GM18909 (cell line): ENCODE data around the gene BTN2A1.
"Not testable (repeated sequence)": the region's sequence is repeated elsewhere in the genome, so short reads cannot be mapped to it uniquely, and the experiment has no call there.

Experiments
- ATAC-seq: cut with Tn5 transposase; IDR thresholded peaks from one replicate; pipeline ENCODE4 v1.9.1; 2021; ENCODE audit warnings: mild to moderate bottlenecking; ENCODE audit not compliant: unreplicated experiment, poor library complexity

BTN2A1 gene

GRCh38 chr6:26486358-26486757, 28.6 kb downstream of the BTN2A1 start:
- ATAC-seq, result no peak

DNA sequence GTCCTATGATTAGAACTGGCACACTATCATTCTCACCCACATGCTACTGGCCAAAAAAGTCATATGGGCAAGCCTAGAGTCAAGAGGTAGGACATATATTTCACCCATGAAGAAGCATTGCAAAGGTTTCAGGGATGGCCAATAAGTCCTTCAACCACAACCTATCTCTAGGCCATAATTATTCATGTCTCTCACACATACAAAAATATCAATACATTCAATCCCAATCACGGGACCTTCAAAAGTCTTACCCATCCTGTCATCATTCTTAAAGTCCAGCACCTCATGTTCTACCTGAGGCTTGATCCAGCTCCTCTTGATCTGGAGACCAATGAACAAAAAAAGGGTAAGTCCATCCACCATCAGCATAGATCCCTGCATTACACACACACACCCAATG, 29.7 kb downstream of the BTN2A1 start:
- no peak for ATAC-seq

DNA sequence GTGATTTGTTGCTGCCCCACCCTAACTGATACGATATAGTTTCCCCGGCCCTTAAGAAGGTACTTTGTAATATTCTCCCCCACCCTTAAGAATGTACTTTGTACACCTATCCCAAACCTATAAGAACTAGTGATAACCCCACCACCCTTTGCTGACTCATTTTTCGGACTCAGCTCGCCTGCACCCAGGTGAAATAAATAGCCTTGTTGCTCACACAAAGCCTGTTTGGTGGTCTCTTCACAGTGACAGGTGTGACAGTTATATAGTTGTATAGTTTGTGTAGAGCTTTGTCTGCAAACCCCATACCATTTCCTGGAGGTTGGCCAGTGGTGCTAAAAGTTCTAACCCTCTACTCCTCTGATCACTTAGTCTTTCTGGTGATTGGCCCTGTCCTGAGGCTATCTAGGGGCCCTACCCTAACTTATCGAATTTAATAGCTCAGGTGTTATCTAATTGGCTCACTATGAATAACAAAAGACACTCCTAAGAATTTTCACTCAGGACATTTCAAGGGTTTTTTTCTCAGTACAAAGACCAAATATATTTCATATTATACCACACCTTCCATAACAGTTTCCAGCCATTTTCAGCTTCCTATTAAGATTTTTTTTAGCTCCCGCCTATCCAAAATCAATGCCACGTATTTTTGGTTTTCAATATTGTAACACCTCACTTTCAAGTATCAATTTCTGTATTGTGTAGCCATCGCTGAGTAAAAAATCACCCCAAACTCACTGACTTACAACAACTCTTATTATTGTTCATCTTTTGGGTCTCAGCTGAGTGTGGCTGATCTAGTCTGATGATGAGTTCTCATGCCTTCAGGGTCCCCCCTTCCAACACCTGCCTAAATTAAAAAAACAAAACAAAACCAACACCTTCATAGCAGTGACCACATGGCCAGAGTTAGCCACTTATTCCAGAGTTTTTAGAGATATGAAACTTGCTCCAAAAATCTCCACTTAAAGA, 32.5 kb downstream of the BTN2A1 start:
- no peak for ATAC-seq

DNA sequence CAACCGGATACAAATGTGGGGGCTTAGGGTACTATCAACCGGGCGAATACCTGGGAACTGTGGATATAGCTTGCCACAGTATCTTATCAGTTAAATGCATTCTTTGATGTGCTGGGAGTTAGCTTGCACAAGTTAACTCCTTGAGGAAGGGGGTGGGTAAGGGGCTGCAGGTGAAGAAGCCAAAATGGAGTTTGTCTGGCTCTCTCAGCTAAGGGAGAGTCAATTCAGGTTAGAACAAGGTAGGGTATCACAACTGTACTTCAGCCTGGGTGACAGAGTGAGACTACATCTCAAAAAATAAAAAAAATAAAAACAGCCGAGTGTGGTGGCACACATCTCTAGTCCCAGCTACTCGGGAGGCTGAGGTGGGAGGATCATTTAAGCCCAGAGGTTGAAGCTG, 33.8 kb downstream of the BTN2A1 start:
- ATAC-seq, result no peak

DNA sequence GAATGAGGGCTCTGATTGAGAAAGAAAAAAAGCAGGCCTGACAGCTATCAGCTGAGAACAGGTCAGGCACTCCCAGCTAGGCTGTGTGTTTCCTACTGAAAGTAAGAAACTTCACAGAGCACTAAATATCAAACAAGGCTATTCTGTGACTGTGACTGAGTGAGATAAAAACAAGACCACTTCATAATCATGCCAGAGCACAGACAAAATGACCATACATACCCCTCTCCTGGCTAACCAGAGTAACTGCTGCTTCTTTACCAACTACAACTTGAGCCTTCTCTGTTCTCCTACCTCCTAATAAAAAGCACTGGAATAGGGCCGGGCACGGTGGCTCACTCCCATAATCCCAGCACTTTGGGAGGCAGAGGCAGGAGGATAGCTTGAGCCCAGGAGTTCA, 35.5 kb downstream of the BTN2A1 start:
- no peak for ATAC-seq

- ATAC-seq, result no peak
Measured at GRCh38 chr6:26494117-26494516, 36.4 kb downstream of the BTN2A1 start.

- ATAC-seq, result no peak
Measured at GRCh38 chr6:26495281-26495680, 37.5 kb downstream of the BTN2A1 start.

DNA sequence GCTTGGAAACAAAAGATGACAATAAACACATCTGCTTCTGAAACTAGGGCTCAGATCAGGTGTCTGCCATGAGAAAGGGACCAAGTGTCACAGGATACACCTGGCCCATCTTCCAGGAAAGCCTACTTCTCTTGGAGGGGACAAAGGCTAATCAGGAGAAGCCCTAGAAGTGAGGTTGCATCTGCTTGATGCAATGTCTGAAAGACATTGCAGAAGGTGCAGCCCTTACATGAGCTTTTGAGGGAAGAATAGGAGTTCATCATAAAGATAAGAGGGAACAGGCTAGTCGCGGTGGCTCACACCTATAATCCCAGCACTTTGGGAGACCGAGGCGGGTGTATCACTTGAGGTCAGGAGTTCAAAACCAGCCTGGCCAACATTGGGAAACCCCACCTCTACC, 39.9 kb downstream of the BTN2A1 start:
- ATAC-seq, result no peak

DNA sequence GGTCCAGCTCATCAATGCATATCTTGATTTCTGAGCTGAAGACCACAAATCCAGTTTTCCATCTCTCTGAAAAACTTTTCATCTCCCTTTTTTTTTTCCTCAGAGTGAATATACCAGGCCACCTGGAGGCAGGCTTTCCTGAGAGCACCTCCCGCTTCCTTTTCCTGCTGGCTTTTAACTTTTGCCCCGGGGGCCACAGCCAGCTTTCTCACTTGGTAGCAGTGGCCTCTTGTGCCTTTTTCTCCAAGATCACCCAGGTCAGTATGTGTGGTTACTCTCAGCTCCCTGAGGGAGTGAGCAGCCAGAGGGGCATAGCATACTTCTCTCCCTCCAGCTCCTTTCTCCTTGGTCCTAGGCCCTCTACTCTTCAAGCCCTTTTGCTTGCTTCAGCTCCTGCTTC, 42.3 kb downstream of the BTN2A1 start, which contains the start of gene BTN1A1:
Gene BTN1A1, plus strand, starts transcription at position 202 of the 400 bp plus-strand sequence. CDS start 984 bp downstream, outside the sequence.
- no peak for ATAC-seq

DNA sequence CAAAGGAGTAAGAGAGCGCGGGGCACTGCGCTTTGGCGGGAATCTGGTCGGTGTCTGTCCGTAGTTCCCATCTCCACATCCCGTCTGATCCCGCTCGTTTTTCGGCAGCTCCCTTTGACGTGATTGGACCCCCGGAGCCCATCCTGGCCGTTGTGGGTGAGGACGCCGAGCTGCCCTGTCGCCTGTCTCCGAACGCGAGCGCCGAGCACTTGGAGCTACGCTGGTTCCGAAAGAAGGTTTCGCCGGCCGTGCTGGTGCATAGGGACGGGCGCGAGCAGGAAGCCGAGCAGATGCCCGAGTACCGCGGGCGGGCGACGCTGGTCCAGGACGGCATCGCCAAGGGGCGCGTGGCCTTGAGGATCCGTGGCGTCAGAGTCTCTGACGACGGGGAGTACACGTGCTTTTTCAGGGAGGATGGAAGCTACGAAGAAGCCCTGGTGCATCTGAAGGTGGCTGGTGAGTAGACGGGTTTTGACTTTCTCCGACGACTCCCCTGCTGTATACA, 43.8 kb downstream of the BTN2A1 start:
- no peak for ATAC-seq

- ATAC-seq, result no peak
Measured at GRCh38 chr6:26502165-26502564, 44.4 kb downstream of the BTN2A1 start.

GRCh38 chr6:26502626-26503025, 44.9 kb downstream of the BTN2A1 start:
- ATAC-seq, result no peak

GRCh38 chr6:26507658-26508057, 49.9 kb downstream of the BTN2A1 start:
- ATAC-seq, result no peak

GRCh38 chr6:26511033-26511432, 53.3 kb downstream of the BTN2A1 start:
- not testable (repeated sequence) for ATAC-seq

DNA sequence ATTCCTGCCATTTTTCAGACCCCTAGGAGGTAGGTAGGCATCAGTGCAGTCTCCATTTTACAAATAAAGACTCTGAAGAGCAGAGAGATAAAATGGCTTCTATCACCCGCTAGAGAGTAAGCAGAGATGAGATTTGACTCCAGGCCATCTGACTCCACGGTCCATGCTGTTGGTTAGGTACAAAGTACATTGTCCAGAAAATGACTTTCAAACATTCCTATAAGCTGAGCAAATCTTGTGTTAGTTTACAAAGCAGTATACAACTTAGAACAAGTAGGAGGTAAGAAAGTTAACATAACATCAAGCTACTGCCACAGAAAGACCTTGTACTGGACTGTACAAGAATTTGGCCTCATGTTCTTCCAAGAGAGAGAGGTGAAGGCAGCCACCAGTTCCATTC, 57.2 kb downstream of the BTN2A1 start:
- no peak for ATAC-seq

DNA sequence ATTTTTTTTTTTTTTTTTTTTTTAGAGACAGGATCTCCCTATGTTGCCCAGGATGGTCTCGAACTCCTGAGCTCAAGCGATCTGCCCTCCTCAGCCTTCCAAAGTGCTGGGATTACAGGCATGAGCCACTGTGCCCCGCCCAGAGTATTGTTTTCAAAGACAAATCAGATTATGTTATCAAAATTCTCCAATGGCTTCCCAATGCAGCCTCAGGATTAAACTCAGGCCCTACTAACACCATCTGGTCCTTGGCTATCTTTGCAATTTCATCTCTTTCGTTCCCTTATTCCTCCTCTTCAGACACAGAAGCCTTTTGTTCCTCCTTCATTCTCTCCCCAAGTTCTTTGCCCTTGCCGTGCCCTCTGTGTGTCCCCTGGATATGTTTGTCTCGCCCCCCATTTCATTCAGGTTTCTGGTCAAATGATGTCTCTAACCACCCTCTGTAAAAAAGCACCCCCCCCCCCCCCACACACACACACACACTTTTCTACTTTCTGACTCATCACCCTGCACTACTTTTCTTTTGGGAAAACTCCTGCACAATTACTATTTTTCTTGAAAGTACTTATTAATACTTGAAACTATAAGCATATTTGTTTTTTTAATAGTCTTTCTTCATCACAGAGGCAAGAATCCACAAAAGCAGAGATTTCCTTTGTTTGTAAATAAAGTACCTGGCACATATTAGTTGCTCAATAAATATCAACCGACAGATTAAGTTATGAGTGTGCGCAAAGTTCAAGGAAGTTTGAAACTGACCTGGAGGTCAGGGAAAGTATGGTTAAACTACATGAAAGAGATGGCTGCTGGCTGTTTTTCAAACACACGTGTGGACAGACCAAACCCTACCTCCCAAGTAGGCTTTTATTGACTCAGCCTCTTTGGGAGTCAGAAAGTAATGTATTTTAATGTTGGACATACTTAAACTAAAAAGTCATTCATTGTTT, 59.0 kb downstream of the BTN2A1 start:
- no peak for ATAC-seq
